KMS-11 (cell line): Measurements from ENCODE around the gene TNKS2.
"Not testable (repeated sequence)": the region's sequence is repeated elsewhere in the genome, so short reads cannot be mapped to it uniquely, and the experiment has no call there.

Experiments used
- H2AFZ ChIP-seq: fragments of 200-600 bp; sonication (generic); 2 replicates; pipeline ENCODE4 v1.6.1; 2016; ENCODE audit warnings: antibody characterized with exemption, mixed run types, low read depth
- H3K27ac ChIP-seq: fragments of 200-600 bp; sonication (generic); 2 replicates; pipeline ENCODE4 v1.6.1; 2016; ENCODE audit warnings: mild to moderate bottlenecking, mixed run types
- H3K27me3 ChIP-seq: fragments of 200-600 bp; sonication (generic); 2 replicates; pipeline ENCODE4 v1.6.1; 2017; ENCODE audit warnings: mild to moderate bottlenecking, low read depth, mixed run types, moderate library complexity; ENCODE audit not compliant: insufficient read depth
- H3K36me3 ChIP-seq: fragments of 200-600 bp; sonication (generic); 2 replicates; pipeline ENCODE4 v1.6.1; 2017; ENCODE audit warnings: mild to moderate bottlenecking, mixed run types; ENCODE audit not compliant: insufficient read depth
- H3K4me1 ChIP-seq: fragments of 200-600 bp; sonication (generic); 2 replicates; pipeline ENCODE4 v1.6.1; 2016; ENCODE audit warnings: mild to moderate bottlenecking, low read depth, mixed run types; ENCODE audit not compliant: poor library complexity, severe bottlenecking
- H3K4me2 ChIP-seq: fragments of 200-600 bp; sonication (generic); 2 replicates; pipeline ENCODE4 v1.7.0; 2016; ENCODE audit warnings: mild to moderate bottlenecking, mixed run types
- H3K4me3 ChIP-seq: fragments of 200-600 bp; sonication (generic); IDR thresholded peaks from 2 replicates; pipeline ENCODE4 v1.6.1; 2017; ENCODE audit warnings: low read depth, low read length, mixed read lengths; ENCODE audit not compliant: insufficient read depth
- H3K79me2 ChIP-seq: fragments of 200-600 bp; sonication (generic); 2 replicates; pipeline ENCODE4 v1.6.1; 2016; ENCODE audit warnings: low read depth, mixed run types; ENCODE audit not compliant: insufficient read depth
- H3K9ac ChIP-seq: fragments of 200-600 bp; sonication (generic); 2 replicates; pipeline ENCODE4 v1.6.1; 2016; ENCODE audit warnings: mild to moderate bottlenecking, mixed run types
- H4K20me1 ChIP-seq: fragments of 200-600 bp; sonication (generic); 2 replicates; pipeline ENCODE4 v1.6.1; 2016; ENCODE audit warnings: mild to moderate bottlenecking, mixed run types; ENCODE audit not compliant: insufficient read depth
- CTCF ChIP-seq: fragments of 200-600 bp; sonication (generic); conservative IDR thresholded peaks from 2 replicates; pipeline ENCODE4 v1.6.1; 2017; ENCODE audit warnings: low read depth, mild to moderate bottlenecking, antibody characterized with exemption, low read length, moderate library complexity, mixed read lengths

TNKS2 gene

DNA sequence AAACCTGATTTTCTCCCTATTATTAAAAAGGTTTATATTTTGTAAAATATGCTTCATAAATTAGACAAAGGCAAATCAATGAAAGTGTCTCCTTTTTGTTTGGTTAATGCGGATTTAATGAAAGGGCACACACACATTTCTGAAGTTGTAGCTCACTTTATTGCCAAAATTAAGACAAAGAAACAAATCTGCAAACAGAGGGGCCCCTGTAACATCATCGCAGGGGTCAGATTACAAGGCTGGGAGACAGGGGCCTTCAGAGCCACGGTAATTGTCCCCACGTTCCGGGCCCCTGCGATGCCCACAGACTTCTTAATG lies 88.7 kb downstream of the TNKS2 start:
- Histone ChIP-seq H4K20me1 (no peaks in the 10 kb centered on the region), H3K4me1 (no peaks in the 10 kb centered on the region), H2AFZ (no peak overlapping the region; the same call in 1 of the 2 replicates), H3K27ac (no peak overlapping the region), H3K9ac (no peak overlapping the region), H3K79me2 (no peaks in the 10 kb centered on the region), H3K4me2 (no peak overlapping the region), H3K36me3 (no peaks in the 10 kb centered on the region), H3K27me3 (no peaks in the 10 kb centered on the region), H3K4me3 (no peak overlapping the region)
- TF ChIP-seq CTCF: no peak

DNA sequence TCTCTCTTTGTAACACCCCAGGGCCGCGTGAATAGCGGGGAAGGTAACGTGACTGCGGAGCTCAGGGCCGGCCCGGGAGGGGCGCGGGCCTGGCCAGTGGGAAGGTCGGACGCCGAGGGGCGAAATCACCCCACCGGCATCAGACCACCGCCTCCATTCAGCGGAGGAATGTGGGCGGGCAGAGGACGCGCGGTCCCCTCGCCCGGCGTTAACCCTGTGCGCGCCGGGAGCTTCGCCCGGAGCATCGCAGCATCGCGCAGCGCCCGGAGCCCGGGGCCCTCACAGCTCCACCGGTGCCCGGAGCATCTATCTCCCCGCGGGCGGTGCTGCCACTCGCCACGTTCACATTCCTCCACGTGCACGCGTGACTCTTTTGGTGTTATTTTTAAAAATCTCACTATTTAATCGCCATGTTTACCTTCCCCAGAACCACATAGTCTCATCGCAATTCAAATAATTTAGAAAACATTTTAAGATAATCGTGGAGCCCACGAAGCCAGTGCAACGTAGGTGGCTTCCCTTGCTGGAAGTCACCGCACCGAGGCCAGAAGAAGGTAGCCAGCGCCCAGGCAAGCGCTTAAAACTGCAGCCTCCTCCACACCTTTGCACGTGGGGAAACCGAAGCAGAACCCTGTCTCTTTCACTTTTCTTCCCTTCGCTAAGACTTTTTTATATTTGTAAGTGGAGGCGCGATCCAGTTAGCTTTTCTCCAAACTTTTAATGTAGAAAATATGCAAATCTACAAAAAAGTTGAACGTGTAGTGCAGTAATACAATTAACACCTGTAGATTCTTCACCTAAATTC lies 89.2 kb downstream of the TNKS2 start:
- Histone ChIP-seq H3K27ac (no peak overlapping the region), H3K4me3 (no peak overlapping the region), H3K36me3 (no peaks in the 10 kb centered on the region), H3K79me2 (no peaks in the 10 kb centered on the region), H3K4me2 (peak overlapping the region; percentile 13; the same call in 1 of the 2 replicates), H3K4me1 (no peaks in the 10 kb centered on the region), H3K9ac (no peak overlapping the region), H2AFZ (peak overlapping the region; percentile 39), H4K20me1 (no peaks in the 10 kb centered on the region), H3K27me3 (no peaks in the 10 kb centered on the region)
- no peak for TF ChIP-seq CTCF

DNA sequence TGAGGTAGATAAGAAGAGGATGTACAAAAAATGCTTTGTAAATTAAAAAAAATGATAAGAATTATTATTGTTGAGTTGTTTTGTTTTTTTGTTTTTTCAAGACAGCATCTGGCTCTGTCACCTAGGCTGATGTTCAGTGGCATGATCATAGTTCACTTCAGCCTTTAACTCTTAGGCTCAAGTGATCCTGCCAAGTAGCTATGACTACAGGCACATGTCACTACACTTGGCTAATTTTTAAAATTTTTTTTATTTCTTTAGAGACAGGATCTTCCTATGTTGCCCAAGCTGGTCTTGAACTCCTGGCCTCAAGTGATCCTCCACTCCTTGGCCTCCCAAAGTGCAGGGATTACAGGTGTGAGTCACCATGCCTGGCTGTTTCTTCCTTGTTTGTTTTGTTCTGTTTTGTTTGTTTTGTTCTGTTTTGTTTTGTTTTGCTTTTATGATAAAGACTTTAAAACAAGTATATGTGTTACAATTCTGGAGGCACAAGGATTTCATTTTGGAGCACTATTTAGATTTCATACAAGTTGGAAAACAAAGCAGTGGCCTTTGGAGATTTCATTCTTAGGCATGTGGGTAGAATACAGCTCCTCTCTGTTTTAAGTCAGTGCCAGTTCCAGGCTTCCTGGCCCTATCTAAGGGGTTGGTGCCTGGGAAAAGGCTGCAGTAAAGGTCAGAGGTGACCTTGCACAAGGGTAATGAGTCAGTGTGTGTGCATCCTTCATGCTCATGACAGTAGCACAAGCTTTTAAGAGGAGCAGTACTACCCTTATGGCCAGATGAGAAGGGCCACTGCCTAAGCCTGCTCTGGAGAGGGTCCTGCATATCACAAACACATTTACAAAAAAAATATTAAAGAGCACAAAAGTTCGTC lies 93.1 kb downstream of the TNKS2 start:
- Histone ChIP-seq H3K4me2 (no peak overlapping the region), H3K27ac (no peak overlapping the region), H2AFZ (no peak overlapping the region), H3K9ac (no peak overlapping the region), H3K36me3 (no peaks in the 10 kb centered on the region), H3K4me1 (no peaks in the 10 kb centered on the region), H3K27me3 (no peaks in the 10 kb centered on the region), H3K79me2 (no peaks in the 10 kb centered on the region), H3K4me3 (no peak overlapping the region), H4K20me1 (no peaks in the 10 kb centered on the region)
- TF ChIP-seq CTCF: no peak

DNA sequence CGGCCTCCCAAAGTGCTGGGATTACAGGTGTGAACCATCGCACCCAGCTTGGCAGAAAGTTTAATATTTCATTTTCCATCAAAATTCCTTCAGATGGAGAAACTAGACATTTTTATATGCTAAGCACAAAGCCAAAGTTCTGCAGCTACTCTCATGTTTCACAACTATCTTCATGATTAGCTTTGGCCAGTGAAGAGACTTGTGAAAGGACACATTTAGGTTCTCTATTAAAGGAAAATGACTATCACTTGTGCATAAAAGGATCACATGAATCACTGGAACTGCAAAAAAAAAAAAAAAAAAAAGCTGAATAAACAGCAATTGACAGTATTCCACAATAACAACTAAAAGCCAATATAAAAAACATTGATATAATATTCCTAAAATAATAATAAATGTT lies 94.8 kb downstream of the TNKS2 start:
- no peak overlapping the region for H2AFZ ChIP-seq
- no peak overlapping the region for H3K27ac ChIP-seq
- no peak overlapping the region for H3K4me3 ChIP-seq
- no peak overlapping the region for H3K9ac ChIP-seq
- no peaks in the 10 kb centered on the region for H3K79me2 ChIP-seq
- TF ChIP-seq CTCF: no peak
- no peaks in the 10 kb centered on the region for H3K27me3 ChIP-seq
- no peaks in the 10 kb centered on the region for H3K36me3 ChIP-seq
- no peaks in the 10 kb centered on the region for H4K20me1 ChIP-seq
- H3K4me2 ChIP-seq: no peak overlapping the region
- no peaks in the 10 kb centered on the region for H3K4me1 ChIP-seq

DNA sequence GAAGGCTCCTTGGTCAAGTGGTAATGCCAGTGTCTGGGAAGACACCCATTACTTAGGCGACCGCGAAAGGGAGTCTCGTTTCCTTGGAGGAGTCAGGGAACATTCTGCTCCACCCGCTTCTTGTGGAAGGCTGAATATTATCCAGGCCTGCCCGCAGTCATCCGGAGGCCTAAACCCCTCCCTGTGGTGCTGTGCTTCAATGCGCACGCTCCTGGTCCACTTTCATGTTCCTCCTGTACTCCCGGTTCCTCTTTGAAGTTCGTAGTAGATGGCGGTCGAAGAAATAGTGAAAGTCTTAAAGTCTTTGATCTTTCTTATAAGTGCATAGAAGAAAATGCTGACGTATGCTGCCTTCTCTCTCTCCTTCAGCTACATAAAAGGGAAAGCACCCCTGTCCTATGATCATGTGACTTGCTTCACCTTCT lies 96.0 kb downstream of the TNKS2 start:
- H3K9ac ChIP-seq, H3K36me3 ChIP-seq, H3K27me3 ChIP-seq, H4K20me1 ChIP-seq, H3K4me2 ChIP-seq, H3K27ac ChIP-seq, H3K4me3 ChIP-seq, H3K4me1 ChIP-seq, H3K79me2 ChIP-seq, H2AFZ ChIP-seq: not testable (repeated sequence)
